K562 (cell line): ENCODE results near the gene USP12. TPM values are rescaled to one million over a fixed set of nuclear protein-coding genes. Genes with fewer than 3 reads are reported as not detected.

ENCODE experiments used
- ATAC-seq: fragments of 200-7000 bp; cut with Tn5 transposase; 3 replicates; pipeline ENCODE4 v1.9.1; 2020; ENCODE audit warnings: moderate library complexity
- BruUV-seq: library from RNA; stranded (reverse); fragments of 400-500 nt; replicated peaks from 2 replicates; lab custom pipeline; 2021; lab: Mats Ljungman, UMichigan
- CTCF ChIA-PET: fragments of 300-600 bp; formaldehyde crosslinking; extraction: SDS; loops from one replicate; lab custom pipeline; 2021; ENCODE audit warnings: low intra/inter-chr PET ratio; lab: Yijun Ruan, JAX
- POLR2A ChIA-PET: fragments of 300-600, 350-650 bp; sonication (Branson Sonifier 250); formaldehyde crosslinking; extraction: SDS; loops from one replicate; lab custom pipeline; 2021; ENCODE audit warnings: antibody characterized with exemption, inconsistent platforms; lab: Yijun Ruan, JAX
- DNase-seq, 4 experiments: peaks; one replicate each; pipeline versions ENCODE4 v3.0.0 to v3.0.0-alpha.2; 2011 to 2018; ENCODE audit warnings: low spot score in 3 of 4, mixed read lengths in 3 of 4; ENCODE audit errors: extremely low read depth in 1 of 4
- FAIRE-seq: peaks from 2 replicates; lab custom pipeline; 2011; peaks lifted over from hg19 to GRCh38; lab: Jason Lieb, UNC
- H2AFZ ChIP-seq: 2 replicates; pipeline ENCODE4 v1.6.0; 2011; ENCODE audit warnings: low read depth, low read length, control low read depth, inconsistent platforms
- H3K27ac ChIP-seq: fragments of 200-600 bp; 3 replicates; pipeline ENCODE4 v1.8.0; 2011; ENCODE audit warnings: low read depth, mild to moderate bottlenecking, control low read depth, inconsistent platforms, low read length, moderate library complexity, mixed read lengths; ENCODE audit errors: extremely low read depth
- H3K27me3 ChIP-seq, 2 experiments: fragments of 300-600 bp in 1 of 2; 2 replicates in 1 of 2; 3 replicates in 1 of 2; pipeline versions ENCODE4 v1.6.0 to v1.8.0; 2011; ENCODE audit warnings: inconsistent platforms in 2 of 2, low read length in 2 of 2, mild to moderate bottlenecking in 1 of 2, mixed read lengths in 1 of 2, moderate library complexity in 1 of 2; ENCODE audit not compliant: control insufficient read depth in 2 of 2, insufficient read depth in 2 of 2
- H3K36me3 ChIP-seq: fragments of 300-600 bp; 3 replicates; pipeline ENCODE4 v1.8.0; 2011; ENCODE audit warnings: mild to moderate bottlenecking, low read length, inconsistent platforms; ENCODE audit not compliant: control insufficient read depth, insufficient read depth
- H3K4me1 ChIP-seq, 2 experiments: fragments of 200-600 bp in 1 of 2; replicated peaks in 1 of 2; 2 replicates in 1 of 2; 3 replicates in 1 of 2; pipeline versions ENCODE4 v1.5.1 to v1.8.0; 2011; ENCODE audit warnings: inconsistent platforms in 2 of 2, low read length in 2 of 2, mild to moderate bottlenecking in 1 of 2, mixed read lengths in 1 of 2, moderate library complexity in 1 of 2; ENCODE audit not compliant: control insufficient read depth in 2 of 2, insufficient read depth in 2 of 2
- H3K4me2 ChIP-seq: 2 replicates; pipeline ENCODE4 v1.6.1; 2011; ENCODE audit warnings: low read length, control low read depth, inconsistent platforms, mixed read lengths; ENCODE audit not compliant: insufficient read depth
- H3K4me3 ChIP-seq: fragments of 200-600 bp; sonication (generic), shearing (Covaris generic); 2 replicates; pipeline ENCODE4 v1.5.1; 2016; ENCODE audit warnings: control low read depth, inconsistent platforms
- H3K79me2 ChIP-seq: fragments of 200-600 bp; 3 replicates; pipeline ENCODE4 v1.8.0; 2011; ENCODE audit warnings: low read length, inconsistent platforms; ENCODE audit not compliant: control insufficient read depth, insufficient read depth
- H3K9ac ChIP-seq, 2 experiments: 2 replicates each; pipeline versions ENCODE4 v1.6.0 to v1.6.1; 2011; ENCODE audit warnings: low read depth in 2 of 2, low read length in 2 of 2, control low read depth in 1 of 2, inconsistent platforms in 1 of 2, mild to moderate bottlenecking in 1 of 2, mixed read lengths in 1 of 2; ENCODE audit not compliant: insufficient read depth in 1 of 2
- H3K9me1 ChIP-seq: one replicate; pipeline ENCODE4 v1.6.0; 2011; ENCODE audit warnings: inconsistent platforms, mild to moderate bottlenecking, low read length, moderate library complexity; ENCODE audit not compliant: control insufficient read depth, insufficient read depth
- H3K9me3 ChIP-seq: replicated peaks from 2 replicates; pipeline ENCODE4 v1.5.1; 2011; ENCODE audit warnings: low read depth, low read length, inconsistent platforms; ENCODE audit not compliant: control insufficient read depth, insufficient read depth
- H4K20me1 ChIP-seq: replicated peaks from 2 replicates; pipeline ENCODE4 v1.6.1; 2011; ENCODE audit warnings: low read length, inconsistent platforms, mixed read lengths; ENCODE audit not compliant: control insufficient read depth, insufficient read depth
- ARNT ChIP-seq, 2 experiments: fragments of 450-650 bp; IDR thresholded peaks; 2 replicates each; pipeline ENCODE4 v1.6.1; 2016; ENCODE audit warnings: mild to moderate bottlenecking in 1 of 2
- POLR2AphosphoS2 ChIP-seq: IDR thresholded peaks from 2 replicates; pipeline ENCODE4 v1.6.1; 2012; ENCODE audit warnings: low read length, improper control_type of control experiment
- REST ChIP-seq, 2 experiments: fragments of 450-650 bp; formaldehyde crosslinking in 1 of 2; IDR thresholded peaks; 2 replicates each; pipeline versions ENCODE4 v1.4.0 to v1.6.1; 2014 to 2020; ENCODE audit warnings: mild to moderate bottlenecking in 2 of 2, borderline replicate concordance in 1 of 2, low read depth in 1 of 2
- SOX6 ChIP-seq: fragments of 450-650 bp; IDR thresholded peaks from 2 replicates; pipeline ENCODE4 v1.6.1; 2014; ENCODE audit warnings: mild to moderate bottlenecking
- ZBTB1 ChIP-seq: sonication (generic); formaldehyde crosslinking; IDR thresholded peaks from 2 replicates; pipeline ENCODE4 v1.8.1; 2023; ENCODE audit warnings: missing genetic modification reagents, low read depth, mild to moderate bottlenecking, borderline replicate concordance
- ZNF282 ChIP-seq: sonication (generic); formaldehyde crosslinking; IDR thresholded peaks from 2 replicates; pipeline ENCODE4 v1.8.1; 2023; ENCODE audit warnings: missing genetic modification reagents
- ZNF592 ChIP-seq: fragments of 450-650 bp; IDR thresholded peaks from 2 replicates; pipeline ENCODE4 v1.6.1; 2017; ENCODE audit warnings: antibody characterized with exemption, mild to moderate bottlenecking
- ZNF76 ChIP-seq: fragments of 250-450 bp; sonication (Bioruptor Pico); IDR thresholded peaks from 2 replicates; pipeline ENCODE4 v1.4.0; 2020; ENCODE audit warnings: mild to moderate bottlenecking, moderate library complexity, borderline replicate concordance
- WGBS: fragments of 100-300 bp; shearing (Covaris generic); methylation state at CpG from one replicate; pipeline ENCODE4 v1.1.6; 2016; ENCODE audit warnings: low coverage, mixed read lengths; ENCODE audit not compliant: insufficient coverage; ENCODE audit errors: missing lambda C conversion rate; 5-methylcytosine and 5-hydroxymethylcytosine counted together
- in situ Hi-C: fragments of 300-500 bp; cut with MboI; formaldehyde crosslinking; loops from 4 replicates; pipeline ENCODE4 v1.15.0; 2018; ENCODE audit warnings: inconsistent platforms, mixed read lengths
- intact Hi-C: fragments of 100-400 bp; cut with micrococcal nuclease; formaldehyde crosslinking; loops from 2 replicates; pipeline ENCODE4 v1.14.2; 2022
- polyA plus RNA-seq, 8 experiments: library from polyadenylated mRNA; depleted of rRNA in 4 of 8; stranded (reverse) in 5 of 8; unstranded in 3 of 8; fragments of >200 nt; fragmentation: Nextera tagmentation in 2 of 8; fragmentation: Illumina TruSeq in 1 of 8; extraction: Ambion mirVana in 2 of 8; extraction: Trizol in 1 of 8; gene quantifications; 2 replicates each; pipeline versions ENCODE4 v1.2.1 to v1.2.3, GENCODE V29; 2011 to 2014; ENCODE audit warnings: inconsistent platforms in 1 of 8, missing spikeins in 1 of 8
- total RNA-seq, 7 experiments: library from RNA; depleted of rRNA in 6 of 7; stranded (reverse); fragments of >200 nt in 6 of 7; fragmentation: Illumina TruSeq in 2 of 7; extraction: Trizol in 2 of 7; gene quantifications; 2 replicates each; pipeline versions ENCODE4 v1.2.1 to v1.2.3, GENCODE V29; 2011 to 2021; ENCODE audit warnings: low replicate concordance in 1 of 7
- TF ChIP-seq, protein P1 (sequence below): fragments of 250-450 bp; sonication (Bioruptor Pico); IDR thresholded peaks from 2 replicates; pipeline ENCODE4 v1.5.0; 2021

Gene USP12
- total and polyA plus RNA-seq, 9 of the 15 experiments (the other 6 are each of a cell fraction or from before 2014, with no cell fraction given) = 1.8 to 20.5 (median 13.3) TPM

GRCh38 chr13:27106144-27106543, 65.5 kb downstream of the USP12 start:
- FAIRE-seq (no peak), ATAC-seq (no peak), DNase-seq (no peak)
- in situ Hi-C loops (no loop called here), intact Hi-C loops (no loop called here)
- Histone ChIP-seq H3K4me1 (no peaks in the 10 kb centered on the region), H3K9me1 (no peaks in the 10 kb centered on the region), H3K4me2 (no peak overlapping the region), H3K27ac (no peak overlapping the region), H2AFZ (no peak overlapping the region), H4K20me1 (no peaks in the 10 kb centered on the region), H3K9ac (no peak overlapping the region), H3K79me2 (0 out of 3 replicates have a peak, but pooled peaks cover 4% of the 10 kb centered on the region), H3K4me3 (no peak overlapping the region), H3K36me3 (peaks cover 25% of the 10 kb centered on the region; the same call in 2 of the 3 replicates), H3K9me3 (no peaks in the 10 kb centered on the region), H3K27me3 (no peaks in the 10 kb centered on the region)
- ChIA-PET CTCF (no interaction called here), POLR2A (interaction anchor here (0.6 kb wide), 1 partner anchor 212 kb away, joined by 4 read pairs; no protein-coding TSS in a partner anchor)
- BruUV-seq = no TSS peak
- 69% methylated on average over 1 of the region's 5 CpGs for WGBS
- TF ChIP-seq SOX6 (no peak), ZNF592 (no peak), POLR2AphosphoS2 (no peak), ZBTB1 (CRISPR knock-in tag) (no peak), ZNF76 (no peak), ZNF282 (CRISPR knock-in tag) (no peak), REST (IDR thresholded peaks at IDR 0.05; ENCODE audit: borderline replicate concordance) (no peak), REST (CRISPR knock-in tag; IDR thresholded peaks at IDR 0.05; ENCODE audit: low read depth) (no peak), ARNT (IDR thresholded peaks at IDR 0.05) (no peak)
- TF ChIP-seq, protein P1, sequence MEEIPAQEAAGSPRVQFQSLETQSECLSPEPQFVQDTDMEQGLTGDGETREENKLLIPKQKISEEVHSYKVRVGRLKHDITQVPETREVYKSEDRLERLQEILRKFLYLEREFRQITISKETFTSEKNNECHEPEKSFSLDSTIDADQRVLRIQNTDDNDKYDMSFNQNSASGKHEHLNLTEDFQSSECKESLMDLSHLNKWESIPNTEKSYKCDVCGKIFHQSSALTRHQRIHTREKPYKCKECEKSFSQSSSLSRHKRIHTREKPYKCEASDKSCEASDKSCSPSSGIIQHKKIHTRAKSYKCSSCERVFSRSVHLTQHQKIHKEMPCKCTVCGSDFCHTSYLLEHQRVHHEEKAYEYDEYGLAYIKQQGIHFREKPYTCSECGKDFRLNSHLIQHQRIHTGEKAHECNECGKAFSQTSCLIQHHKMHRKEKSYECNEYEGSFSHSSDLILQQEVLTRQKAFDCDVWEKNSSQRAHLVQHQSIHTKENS = no peak
